Measurements from ENCODE around the gene DARS2.

The DARS2 gene

DNA sequence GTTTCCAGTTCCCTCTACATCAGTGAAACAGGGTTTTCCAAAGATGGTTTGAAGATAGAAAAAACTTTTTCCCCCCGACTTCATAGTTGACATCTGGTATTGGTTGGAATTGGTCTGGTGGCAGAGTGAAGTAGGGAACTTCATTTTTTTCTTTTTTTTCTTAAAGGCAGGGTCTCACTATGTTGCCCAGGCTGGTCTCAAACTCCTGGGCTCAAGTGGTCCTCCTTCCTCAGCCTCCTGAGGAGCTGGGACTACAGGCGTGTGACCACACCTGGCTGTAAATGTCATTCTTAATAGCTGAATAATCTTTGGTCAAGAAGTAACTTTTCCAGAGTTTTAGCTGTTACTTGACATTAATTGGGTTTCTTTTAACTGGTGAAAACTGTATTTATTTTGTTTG, 65.4 kb downstream of the DARS2 start:
- no peak for DNase-seq

DNA sequence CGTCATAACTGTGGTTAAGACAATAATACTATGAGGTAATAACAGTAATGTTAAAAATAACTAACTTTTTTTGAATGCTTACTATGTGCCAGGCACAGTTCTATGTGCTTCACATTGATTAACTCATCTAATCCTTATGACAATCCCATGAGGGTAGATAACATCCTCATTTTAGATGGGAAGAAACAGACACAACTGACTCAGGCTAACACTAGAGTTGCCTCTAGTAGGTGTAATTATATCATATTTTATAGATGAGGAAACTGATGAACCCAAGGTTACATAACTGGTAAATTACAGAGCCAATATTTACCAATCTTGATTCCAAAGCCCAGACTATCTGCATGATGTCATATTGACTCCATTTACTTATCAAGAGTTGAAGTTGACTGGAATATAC, 69.1 kb downstream of the DARS2 start:
- no peak for DNase-seq

DNA sequence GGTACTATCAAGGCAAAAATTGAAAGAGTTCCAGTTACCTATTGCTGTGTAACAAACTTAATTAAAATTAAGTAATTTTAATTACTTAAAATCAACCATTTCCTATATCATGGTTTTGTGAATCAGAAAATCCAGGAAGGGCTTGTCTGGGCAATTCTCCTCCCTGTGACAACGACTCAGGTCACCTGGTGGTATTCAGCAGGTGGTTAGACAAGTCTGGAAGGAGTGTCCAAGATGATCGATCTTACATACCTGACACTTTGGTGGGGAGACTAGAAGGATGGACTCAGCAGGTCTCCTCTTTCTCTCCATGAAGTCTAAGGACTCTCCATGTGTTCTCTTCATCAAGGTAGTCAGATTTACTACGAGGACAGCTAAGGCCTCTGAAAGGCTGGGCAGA, 69.7 kb downstream of the DARS2 start:
- DNase-seq, result no peak

DNA sequence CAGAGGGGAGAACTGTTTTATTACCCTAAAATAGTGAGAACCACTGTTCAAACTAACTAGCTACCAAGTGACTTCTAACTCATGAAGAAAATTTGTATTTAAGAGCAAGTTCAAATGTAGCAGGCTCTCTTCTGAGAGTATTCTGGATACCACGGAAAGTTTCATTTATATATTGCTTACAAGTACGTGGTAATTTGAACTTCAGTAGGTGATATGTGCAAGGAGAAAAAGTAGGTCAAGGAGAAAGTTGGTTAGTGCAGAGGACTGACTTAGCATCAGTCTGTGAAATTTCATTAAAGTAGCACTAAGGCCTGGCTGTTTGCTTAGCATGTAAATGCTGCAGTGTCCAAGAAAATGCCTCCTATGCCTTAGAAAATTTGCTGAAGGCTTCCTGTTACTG, 76.0 kb downstream of the DARS2 start:
- no peak for DNase-seq

DNA sequence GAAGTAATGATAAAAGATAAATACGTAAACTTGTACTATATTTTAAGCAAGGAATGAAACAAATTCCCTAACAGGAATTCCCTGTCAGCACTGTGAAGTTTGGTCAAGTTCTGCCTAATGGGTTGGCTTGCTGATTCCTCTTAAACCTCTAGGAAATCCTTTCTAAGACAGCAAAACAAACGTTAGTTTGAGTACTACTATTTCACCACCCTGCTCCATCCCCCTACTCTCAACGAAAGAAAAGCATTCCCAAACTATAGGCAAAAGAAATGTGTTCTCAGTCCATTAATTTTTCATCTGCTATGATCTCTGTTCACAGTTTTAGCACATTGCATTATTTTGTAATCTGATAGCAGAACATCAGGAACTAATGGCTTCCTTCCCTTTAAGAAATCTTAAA, 76.5 kb downstream of the DARS2 start:
- DNase-seq, result no peak

DNA sequence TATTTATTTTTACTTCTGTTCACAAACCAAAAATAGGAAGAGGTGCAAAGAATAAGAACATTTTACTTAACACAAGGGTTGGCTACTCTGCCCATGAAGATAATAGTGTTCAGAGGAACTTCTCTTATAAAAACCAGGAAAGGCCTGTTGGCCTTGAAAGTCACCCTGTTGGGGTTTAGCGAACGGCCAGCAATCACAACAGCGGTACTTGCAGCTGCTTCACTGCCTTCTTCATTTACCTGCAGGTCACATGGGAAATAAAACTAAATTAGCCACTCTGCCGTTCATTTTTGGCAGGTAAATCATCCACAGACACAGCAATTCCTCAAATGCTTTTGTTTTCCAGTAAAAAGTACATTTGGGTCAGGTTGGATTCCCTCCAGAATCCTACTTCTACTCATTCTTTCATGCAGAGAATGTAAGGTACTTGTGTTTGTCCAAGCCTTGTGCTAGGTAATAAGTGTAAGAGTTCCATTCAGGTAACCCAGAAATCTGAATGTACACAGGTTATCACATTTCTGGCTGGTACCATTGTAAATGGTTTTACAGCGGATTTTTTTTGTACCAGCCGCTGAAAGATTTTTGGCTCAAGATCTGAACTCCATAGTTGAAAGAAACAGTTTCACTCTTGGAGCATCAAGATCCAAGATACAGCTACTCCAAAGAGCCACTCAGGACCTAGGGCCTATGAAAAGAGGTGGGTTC, 79.5 kb downstream of the DARS2 start:
- DNase-seq, result no peak

All from C1 segment of cervical spinal cord (tissue), 14 donors.